ENCODE results near the gene CLEC3A. TPM values are rescaled to one million over a fixed set of nuclear protein-coding genes. Genes with fewer than 3 reads are reported as not detected.

CLEC3A gene
- total RNA-seq, 4 donors from 2014 or later = 0.27 to 0.47 TPM; not detected in 2

DNA sequence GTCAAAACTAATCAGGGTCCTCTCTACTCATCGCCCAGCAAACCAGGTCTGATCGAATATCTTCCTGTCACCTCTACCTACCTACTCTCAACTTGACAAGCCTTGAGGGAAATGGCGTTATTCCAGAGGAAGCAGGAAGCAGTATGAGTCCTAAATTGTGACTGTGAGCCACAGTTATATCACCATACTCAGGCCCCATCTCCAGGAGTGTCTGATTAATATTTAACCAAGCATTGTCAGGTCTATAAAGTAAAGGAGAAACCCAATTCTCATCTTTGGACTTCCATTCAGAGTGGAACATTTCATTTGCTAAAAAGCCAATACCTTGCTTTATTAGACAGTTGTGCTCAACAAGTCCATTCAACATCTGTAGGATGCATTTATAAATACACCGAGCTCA lies 17.8 kb upstream of the CLEC3A start:
- TF ChIP-seq POLR2A (IDR thresholded peaks at IDR 0.05) (no peak), POLR2AphosphoS5 (IDR thresholded peaks at IDR 0.05) (no peak), EP300 (IDR thresholded peaks at IDR 0.05) (no peak)
- TF ChIP-seq, protein P1, sequence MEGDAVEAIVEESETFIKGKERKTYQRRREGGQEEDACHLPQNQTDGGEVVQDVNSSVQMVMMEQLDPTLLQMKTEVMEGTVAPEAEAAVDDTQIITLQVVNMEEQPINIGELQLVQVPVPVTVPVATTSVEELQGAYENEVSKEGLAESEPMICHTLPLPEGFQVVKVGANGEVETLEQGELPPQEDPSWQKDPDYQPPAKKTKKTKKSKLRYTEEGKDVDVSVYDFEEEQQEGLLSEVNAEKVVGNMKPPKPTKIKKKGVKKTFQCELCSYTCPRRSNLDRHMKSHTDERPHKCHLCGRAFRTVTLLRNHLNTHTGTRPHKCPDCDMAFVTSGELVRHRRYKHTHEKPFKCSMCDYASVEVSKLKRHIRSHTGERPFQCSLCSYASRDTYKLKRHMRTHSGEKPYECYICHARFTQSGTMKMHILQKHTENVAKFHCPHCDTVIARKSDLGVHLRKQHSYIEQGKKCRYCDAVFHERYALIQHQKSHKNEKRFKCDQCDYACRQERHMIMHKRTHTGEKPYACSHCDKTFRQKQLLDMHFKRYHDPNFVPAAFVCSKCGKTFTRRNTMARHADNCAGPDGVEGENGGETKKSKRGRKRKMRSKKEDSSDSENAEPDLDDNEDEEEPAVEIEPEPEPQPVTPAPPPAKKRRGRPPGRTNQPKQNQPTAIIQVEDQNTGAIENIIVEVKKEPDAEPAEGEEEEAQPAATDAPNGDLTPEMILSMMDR (IDR thresholded peaks at IDR 0.05) = no peak
- Histone ChIP-seq H3K4me3 (no peak overlapping the region), H3K27ac (no peak overlapping the region), H3K4me1 (peaks cover 0 to 6% (median 0%) of the 10 kb centered on the region in 3 donors), H3K36me3 (no peaks in the 10 kb centered on the region), H3K27me3 (peaks cover 6% of the 10 kb centered on the region), H3K9me3 (no peaks in the 10 kb centered on the region)
- WGBS, 2 donors (ENCODE audit: low coverage in 1 of 2) = 61 to 82% methylated on average over 3 to 4 of the region's 4 CpGs
- ATAC-seq = no peak

DNA sequence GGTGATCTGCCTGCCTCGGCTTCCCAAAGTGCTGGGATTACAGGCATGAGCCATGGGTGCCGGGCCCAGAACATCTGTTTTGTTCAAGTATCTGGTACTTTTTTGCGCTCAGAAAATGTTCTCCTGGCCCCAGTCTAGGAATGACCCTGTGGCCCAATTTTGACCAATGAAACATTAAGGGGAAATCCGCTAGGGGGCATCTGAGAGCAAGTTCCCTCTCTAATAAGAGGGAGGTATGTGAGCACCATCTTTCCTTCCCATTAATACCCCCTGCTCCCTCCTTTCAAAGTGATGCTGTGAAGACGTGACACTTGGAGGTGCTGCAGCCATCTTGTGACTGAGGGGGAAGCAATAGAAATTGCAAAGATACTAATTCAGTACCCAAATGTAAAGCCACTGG lies 16.5 kb upstream of the CLEC3A start:
- TF ChIP-seq EP300 (IDR thresholded peaks at IDR 0.05) (no peak), POLR2A (IDR thresholded peaks at IDR 0.05) (no peak), POLR2AphosphoS5 (IDR thresholded peaks at IDR 0.05) (no peak)
- TF ChIP-seq, protein P1 (IDR thresholded peaks at IDR 0.05) = no peak

DNA sequence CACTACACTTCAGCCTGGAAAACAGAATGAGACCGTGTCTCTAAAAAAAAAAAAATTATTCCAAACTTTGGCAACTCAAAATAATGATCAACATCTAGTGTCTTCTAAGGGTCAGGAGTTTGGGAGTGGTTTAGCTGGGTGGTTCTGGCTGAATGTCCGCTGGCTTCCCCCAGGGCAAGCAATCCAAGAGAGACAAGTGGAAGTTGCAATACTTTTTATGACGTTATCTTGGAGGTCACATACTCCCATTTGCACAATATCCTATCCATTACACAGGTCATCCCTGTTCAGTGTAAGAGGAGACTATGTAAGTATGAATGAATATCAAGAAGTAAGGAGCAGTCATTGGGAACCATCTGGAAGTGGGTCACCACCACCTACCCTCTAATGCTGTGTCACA lies 15.2 kb upstream of the CLEC3A start:
- peak; percentile 44 for ATAC-seq
- WGBS, 2 donors (ENCODE audit: low coverage in 1 of 2) = 44 to 73% methylated on average over 3 of the region's 3 CpGs
- Histone ChIP-seq H3K4me1 (peaks cover 0 to 6% (median 0%) of the 10 kb centered on the region in 3 donors), H3K9me3 (no peaks in the 10 kb centered on the region), H3K36me3 (no peaks in the 10 kb centered on the region), H3K4me3 (no peak overlapping the region), H3K27ac (no peak overlapping the region), H3K27me3 (peaks cover 18% of the 10 kb centered on the region)
- TF ChIP-seq EP300 (IDR thresholded peaks at IDR 0.05) (no peak), POLR2A (IDR thresholded peaks at IDR 0.05) (no peak), POLR2AphosphoS5 (IDR thresholded peaks at IDR 0.05) (no peak)
- TF ChIP-seq, protein P1 (IDR thresholded peaks at IDR 0.05) = no peak

More for the DNA sequence above, 16.5 kb upstream of the CLEC3A start:
- H3K4me1 ChIP-seq = peaks cover 0 to 6% (median 0%) of the 10 kb centered on the region in 3 donors
- no peak overlapping the region for H3K4me3 ChIP-seq
- H3K9me3 ChIP-seq = no peaks in the 10 kb centered on the region
- 14 to 78% methylated on average over 1 to 4 of the region's 5 CpGs for WGBS, 2 donors (ENCODE audit: low coverage in 1 of 2)
- H3K36me3 ChIP-seq = no peaks in the 10 kb centered on the region
- no peak overlapping the region for H3K27ac ChIP-seq
- ATAC-seq = no peak
- H3K27me3 ChIP-seq = peaks cover 10% of the 10 kb centered on the region

DNA sequence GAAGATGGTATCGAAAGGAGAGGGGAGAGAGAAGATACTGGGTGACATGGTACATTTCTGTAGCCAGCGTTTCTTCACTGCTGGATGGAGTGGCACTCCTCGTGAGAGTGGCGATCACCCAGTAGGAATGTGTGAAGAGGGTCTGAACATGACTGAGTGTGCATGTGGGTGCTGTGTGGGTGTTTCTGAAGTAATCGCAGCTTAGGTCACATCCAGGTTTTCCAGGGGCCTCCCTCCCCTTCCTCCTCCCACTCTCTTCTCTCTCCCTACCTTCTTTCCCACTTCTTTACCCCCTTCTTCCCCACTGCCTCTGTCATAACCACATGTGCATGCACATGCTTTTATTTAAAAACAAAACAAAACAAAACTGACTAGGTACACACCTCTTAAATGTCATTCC lies 1.8 kb downstream of the CLEC3A start:
- no peaks in the 10 kb centered on the region for H3K36me3 ChIP-seq
- H3K27ac ChIP-seq = no peak overlapping the region
- no peaks in the 10 kb centered on the region for H3K27me3 ChIP-seq
- no peaks in the 10 kb centered on the region for H3K9me3 ChIP-seq
- ATAC-seq = no peak
- TF ChIP-seq POLR2A (IDR thresholded peaks at IDR 0.05) (no peak), POLR2AphosphoS5 (IDR thresholded peaks at IDR 0.05) (no peak), EP300 (IDR thresholded peaks at IDR 0.05) (no peak)
- TF ChIP-seq, protein P1 (IDR thresholded peaks at IDR 0.05) = no peak
- H3K4me3 ChIP-seq = no peak overlapping the region
- H3K4me1 ChIP-seq = no peaks in the 10 kb centered on the region
- 90 to 92% methylated on average over 2 to 5 of the region's 5 CpGs for WGBS, 2 donors (ENCODE audit: low coverage in 1 of 2)

DNA sequence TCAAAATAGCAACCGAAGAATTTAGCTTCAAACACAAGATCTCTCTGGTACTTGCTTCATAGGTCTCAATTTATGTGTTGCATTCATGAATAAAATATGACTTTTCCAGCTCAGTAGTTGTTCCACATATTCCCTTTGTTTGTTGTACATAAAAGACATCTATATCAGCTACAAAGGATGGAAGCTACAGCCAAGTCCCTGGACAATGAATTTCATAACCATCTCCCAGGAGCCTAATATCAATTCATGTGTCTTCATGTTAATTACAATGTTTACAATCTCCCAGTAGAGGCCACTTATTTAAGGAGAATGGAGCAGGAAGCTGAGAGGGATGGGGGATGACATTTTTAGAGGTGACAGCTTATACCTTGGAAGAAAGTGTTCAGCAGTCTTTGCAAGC lies 3.3 kb downstream of the CLEC3A start:
- 85 to 100% methylated on average over 1 of the region's 1 CpG for WGBS, 2 donors (ENCODE audit: low coverage in 1 of 2)
- ATAC-seq = no peak
- TF ChIP-seq POLR2AphosphoS5 (IDR thresholded peaks at IDR 0.05) (no peak), EP300 (IDR thresholded peaks at IDR 0.05) (no peak), POLR2A (IDR thresholded peaks at IDR 0.05) (no peak)

More for the DNA sequence above, 3.3 kb downstream of the CLEC3A start:
- H3K36me3 ChIP-seq = no peaks in the 10 kb centered on the region
- no peaks in the 10 kb centered on the region for H3K9me3 ChIP-seq
- no peaks in the 10 kb centered on the region for H3K4me1 ChIP-seq
- no peak overlapping the region for H3K27ac ChIP-seq
- no peaks in the 10 kb centered on the region for H3K27me3 ChIP-seq
- no peak overlapping the region for H3K4me3 ChIP-seq
